Activated T-cell treated with anti-CD3 and anti-CD28 coated beads, Interleukin-2, amount 50 U/mL, for 24 hours (primary cell): ENCODE results near the gene SRCIN1.

Experiments
- DNase-seq: peaks from one replicate; pipeline ENCODE4 v3.0.0-alpha.2; 2020
- H3K27ac Mint-ChIP-seq: 2 replicates; pipeline ENCODE4 v1.8.0; 2020; ENCODE audit warnings: mild to moderate bottlenecking, mixed read lengths
- H3K27me3 Mint-ChIP-seq: 2 replicates; pipeline ENCODE4 v1.8.0; 2020; ENCODE audit warnings: mixed read lengths
- H3K36me3 Mint-ChIP-seq: 2 replicates; pipeline ENCODE4 v1.8.0; 2020; ENCODE audit warnings: low read depth, mixed read lengths
- H3K4me1 Mint-ChIP-seq: 2 replicates; pipeline ENCODE4 v1.8.0; 2020; ENCODE audit warnings: low read depth, mixed read lengths
- H3K4me3 Mint-ChIP-seq: 2 replicates; pipeline ENCODE4 v1.8.0; 2020; ENCODE audit warnings: mild to moderate bottlenecking, moderate library complexity, mixed read lengths
- H3K9me3 Mint-ChIP-seq: 2 replicates; pipeline ENCODE4 v1.8.0; 2020; ENCODE audit warnings: mixed read lengths

The SRCIN1 gene

DNA sequence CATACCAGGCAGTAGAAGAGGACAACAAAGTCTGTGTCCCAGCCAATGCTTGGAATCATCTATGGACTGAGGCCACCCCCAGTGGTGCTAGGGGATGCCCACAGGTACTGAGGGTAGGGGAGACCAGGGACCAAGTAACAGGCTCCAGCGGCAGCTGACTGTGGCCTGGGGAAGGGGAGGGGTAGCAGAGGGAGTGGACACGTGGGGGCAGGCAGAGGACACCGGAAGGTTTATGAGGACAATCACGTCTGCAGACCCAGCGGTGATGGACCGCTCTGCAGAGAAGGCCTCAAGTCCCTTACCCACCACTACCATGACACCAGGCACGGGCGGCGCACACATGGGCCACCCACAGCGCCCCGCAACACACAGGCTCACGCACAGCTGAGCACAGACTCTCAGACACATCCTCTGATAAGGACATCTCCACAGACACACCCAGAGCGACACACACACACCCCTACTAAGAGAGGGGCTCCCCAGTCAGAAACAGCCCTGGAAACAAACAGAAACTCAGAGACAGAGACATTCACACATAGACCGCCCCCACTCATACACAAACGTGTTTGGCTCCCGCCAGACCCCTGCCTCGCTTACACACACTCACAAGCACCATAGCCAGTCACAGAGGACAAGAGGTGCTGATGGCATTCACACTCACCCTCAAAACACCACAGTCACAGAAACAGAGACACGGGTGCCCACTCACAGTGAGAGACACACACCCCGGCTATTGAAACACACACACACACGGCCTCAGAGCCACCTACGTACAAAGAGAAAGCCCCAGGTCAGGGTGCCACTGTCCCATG lies 35.8 kb downstream of the SRCIN1 start:
- Mint-ChIP-seq H3K9me3 (no peaks in the 10 kb centered on the region), H3K27ac (no peak overlapping the region), H3K4me3 (no peak overlapping the region), H3K4me1 (peaks cover 7% of the 10 kb centered on the region), H3K27me3 (peaks cover 89% of the 10 kb centered on the region), H3K36me3 (no peaks in the 10 kb centered on the region)
- no peak for DNase-seq

DNA sequence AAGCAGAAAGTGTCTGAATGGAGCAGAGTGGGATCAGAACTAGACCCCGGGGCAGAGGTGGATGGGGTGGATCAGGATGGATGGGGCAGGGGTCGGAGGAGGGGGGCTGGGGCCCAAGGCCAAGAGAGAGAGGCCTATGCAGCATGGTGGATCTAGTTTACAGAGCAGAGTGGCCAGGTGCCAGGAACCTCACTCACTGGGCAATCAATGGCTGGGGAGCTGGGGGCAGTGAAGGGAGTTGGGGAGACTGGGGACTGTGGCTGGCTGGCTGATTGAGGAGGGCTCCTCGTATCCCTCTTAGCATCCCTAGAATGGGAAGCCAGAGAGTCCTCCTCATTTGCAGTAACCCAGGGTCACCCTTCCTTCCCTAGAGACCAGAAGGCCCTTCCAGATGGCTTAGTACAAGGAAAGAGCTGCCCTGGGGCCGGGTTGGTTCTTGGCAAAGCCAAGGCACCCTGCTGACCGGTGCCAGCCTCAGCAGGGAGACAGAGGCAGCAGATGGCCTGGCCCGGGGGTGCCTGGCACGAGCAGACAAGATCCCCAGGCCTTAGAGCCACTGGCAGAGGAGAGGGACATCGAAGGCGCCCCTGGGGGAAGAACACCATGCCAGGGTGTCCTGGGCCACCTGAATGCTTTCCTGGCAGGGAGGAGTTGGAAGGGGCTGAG lies 36.8 kb downstream of the SRCIN1 start:
- H3K27me3 Mint-ChIP-seq = peaks cover 89% of the 10 kb centered on the region

DNA sequence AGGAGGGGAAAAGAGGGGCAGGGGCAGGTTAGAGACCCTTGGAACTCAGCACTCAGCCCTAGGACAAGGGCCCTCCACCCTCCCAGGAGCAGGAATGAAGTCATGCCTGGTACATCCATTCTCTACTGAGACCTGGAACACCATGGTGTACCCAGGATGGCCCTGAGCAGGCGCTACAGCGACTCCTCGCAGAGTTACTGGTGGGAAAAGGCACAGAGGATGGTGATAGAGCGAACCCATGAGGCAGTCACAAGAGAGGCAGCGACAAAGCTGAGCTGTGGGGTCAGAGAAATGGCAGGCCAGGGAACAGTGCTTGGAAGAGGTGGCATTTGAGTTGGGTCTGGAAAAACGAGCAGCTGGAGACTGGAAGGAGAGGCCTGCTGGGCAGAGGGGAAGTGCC lies 37.5 kb downstream of the SRCIN1 start:
- Mint-ChIP-seq H3K27me3 (peaks cover 89% of the 10 kb centered on the region), H3K9me3 (no peaks in the 10 kb centered on the region), H3K4me1 (peaks cover 15% of the 10 kb centered on the region), H3K36me3 (no peaks in the 10 kb centered on the region), H3K4me3 (no peak overlapping the region), H3K27ac (no peak overlapping the region)
- no peak for DNase-seq

More for the DNA sequence above, 36.8 kb downstream of the SRCIN1 start:
- Mint-ChIP-seq H3K27ac (no peak overlapping the region), H3K4me3 (no peak overlapping the region), H3K4me1 (peaks cover 11% of the 10 kb centered on the region), H3K9me3 (no peaks in the 10 kb centered on the region), H3K36me3 (no peaks in the 10 kb centered on the region)
- DNase-seq = no peak

DNA sequence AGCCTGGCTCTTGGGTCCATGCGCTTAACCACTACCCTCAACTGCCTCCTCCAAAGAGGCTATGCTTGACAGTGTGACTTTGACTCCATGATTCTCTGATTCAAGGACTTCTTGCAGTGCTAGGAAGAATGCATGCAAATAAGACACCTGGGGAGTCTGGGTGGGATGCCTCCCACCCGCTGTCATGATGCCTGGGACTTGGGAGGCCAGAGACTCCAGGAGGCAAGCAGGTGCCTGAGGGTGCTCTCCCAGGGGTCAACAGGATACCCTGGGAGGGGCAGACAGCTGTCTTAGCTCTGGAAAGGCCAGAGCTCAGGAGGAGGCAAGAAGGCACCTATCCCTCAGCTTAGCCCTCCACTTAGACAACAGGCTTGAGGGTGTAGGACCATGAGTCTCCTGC lies 38.4 kb downstream of the SRCIN1 start:
- Mint-ChIP-seq H3K9me3 (no peaks in the 10 kb centered on the region), H3K36me3 (no peaks in the 10 kb centered on the region), H3K4me1 (peaks cover 18% of the 10 kb centered on the region), H3K4me3 (no peak overlapping the region), H3K27me3 (peaks cover 95% of the 10 kb centered on the region), H3K27ac (no peak overlapping the region)
- DNase-seq = no peak

DNA sequence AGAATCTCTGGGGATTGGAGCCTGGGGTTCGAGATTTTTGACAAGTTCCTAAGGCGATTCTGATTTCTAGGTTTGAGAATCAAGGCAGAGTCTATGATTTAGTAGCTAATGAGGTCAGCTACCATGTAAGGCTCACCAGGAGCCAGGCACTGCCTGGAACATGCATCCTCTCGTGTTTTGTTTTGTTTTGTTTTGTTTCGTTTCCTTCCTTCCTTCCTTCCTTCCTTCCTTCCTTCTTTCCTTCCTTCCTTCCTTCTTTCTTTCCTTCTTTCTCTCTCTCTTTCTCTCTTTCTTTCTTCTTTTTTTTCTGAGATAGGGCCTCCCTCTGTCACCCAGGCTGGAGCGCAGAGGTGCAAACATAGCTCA lies 39.1 kb downstream of the SRCIN1 start:
- no peaks in the 10 kb centered on the region for H3K36me3 Mint-ChIP-seq
- H3K4me1 Mint-ChIP-seq = peaks cover 17% of the 10 kb centered on the region
- no peak overlapping the region for H3K4me3 Mint-ChIP-seq
- no peaks in the 10 kb centered on the region for H3K9me3 Mint-ChIP-seq
- peaks cover 93% of the 10 kb centered on the region for H3K27me3 Mint-ChIP-seq
- DNase-seq = no peak
- H3K27ac Mint-ChIP-seq = no peak overlapping the region

DNA sequence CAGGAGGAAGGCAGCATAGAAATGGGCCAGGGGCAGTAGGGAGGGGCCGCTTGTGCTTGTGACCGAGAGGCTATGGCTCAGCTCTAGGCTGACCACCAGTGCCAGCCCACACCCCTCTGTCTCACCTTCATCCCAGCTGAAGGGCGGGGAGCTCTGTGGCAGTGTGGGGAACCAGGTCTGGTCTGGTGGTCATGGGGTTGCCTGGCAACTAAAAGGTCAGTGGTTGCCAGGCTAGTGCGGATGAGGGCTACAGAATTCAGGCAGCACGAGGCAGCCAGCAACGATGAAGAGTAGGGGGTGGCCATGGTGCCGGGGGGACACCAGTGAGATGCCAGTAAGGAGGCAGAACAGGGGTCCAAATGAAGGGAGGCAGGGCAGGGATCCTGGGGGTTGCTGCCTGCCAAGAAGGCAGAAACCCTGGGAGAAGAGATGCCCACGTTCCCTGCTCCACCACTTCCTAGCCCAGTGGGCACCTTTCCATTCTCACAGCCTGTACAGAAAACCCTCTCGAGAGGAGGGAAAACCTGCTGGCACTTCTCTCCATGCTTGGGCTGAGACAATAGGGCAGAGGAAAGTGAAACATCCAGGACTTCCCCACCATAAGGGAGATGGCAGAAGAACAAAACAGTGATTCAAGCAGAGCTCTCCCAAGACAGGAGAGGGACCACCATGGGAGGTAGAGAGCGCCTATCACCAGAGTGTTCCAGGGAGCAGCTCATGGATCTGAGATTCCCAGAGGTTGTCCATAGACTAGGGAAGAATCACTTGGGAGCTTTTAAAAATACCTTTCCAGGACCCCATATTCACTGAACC lies 39.7 kb downstream of the SRCIN1 start:
- H3K4me3 Mint-ChIP-seq = no peak overlapping the region
- H3K27ac Mint-ChIP-seq = no peak overlapping the region
- peaks cover 91% of the 10 kb centered on the region for H3K27me3 Mint-ChIP-seq

DNA sequence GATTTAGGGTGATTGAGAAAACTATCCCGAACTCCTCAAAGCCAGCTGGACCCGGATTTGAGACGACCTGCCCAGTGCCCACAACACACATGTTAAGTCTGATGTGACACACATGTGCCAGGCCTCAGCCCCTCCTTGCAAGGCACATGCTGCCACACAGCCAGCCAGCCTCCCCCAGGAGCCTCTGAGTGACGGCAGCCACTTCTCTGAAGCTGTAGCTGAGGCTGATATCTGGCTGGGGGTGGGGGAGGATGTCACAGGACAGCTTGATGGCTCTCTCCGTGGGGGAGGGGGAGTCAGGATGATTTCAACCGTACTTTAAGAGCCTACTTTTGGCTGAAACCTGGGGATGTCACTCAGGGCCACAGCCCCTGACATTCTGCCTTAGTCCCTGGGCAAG lies 40.9 kb downstream of the SRCIN1 start:
- H3K27ac Mint-ChIP-seq = no peak overlapping the region
- H3K27me3 Mint-ChIP-seq = peaks cover 91% of the 10 kb centered on the region
- H3K9me3 Mint-ChIP-seq = no peaks in the 10 kb centered on the region
- H3K4me3 Mint-ChIP-seq = no peak overlapping the region
- H3K4me1 Mint-ChIP-seq = peaks cover 24% of the 10 kb centered on the region
- no peaks in the 10 kb centered on the region for H3K36me3 Mint-ChIP-seq
- DNase-seq = no peak

More for the DNA sequence above, 39.7 kb downstream of the SRCIN1 start:
- Mint-ChIP-seq H3K9me3 (no peaks in the 10 kb centered on the region), H3K36me3 (no peaks in the 10 kb centered on the region), H3K4me1 (peaks cover 17% of the 10 kb centered on the region)
- no peak for DNase-seq

DNA sequence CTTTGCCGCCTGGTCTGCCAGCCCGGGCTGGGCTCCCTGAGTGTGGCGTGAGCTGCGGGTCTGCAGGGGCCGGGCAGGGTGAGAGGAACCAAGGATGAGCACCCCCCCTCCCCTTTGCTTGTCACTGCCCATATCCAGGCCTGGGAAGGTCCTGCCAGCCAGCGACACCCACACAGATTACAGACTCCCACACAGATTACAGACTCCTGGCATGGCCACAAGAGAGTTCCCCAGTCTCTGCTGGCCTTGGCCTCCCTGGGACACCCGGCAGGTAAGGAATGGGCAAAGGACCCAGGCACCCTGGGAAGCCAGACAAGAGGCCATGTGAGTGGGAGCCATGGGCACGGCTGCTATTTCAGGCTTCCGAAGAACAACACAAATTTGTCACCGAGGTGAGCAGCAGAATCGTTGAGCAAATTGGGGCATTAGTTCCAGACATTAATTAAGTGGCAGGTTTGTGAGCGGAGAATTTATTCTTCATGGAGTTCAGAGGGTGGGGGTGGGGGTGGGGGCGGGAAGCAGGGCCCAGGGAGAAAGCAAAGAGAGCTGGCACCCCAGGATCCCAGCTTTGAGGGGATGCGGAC lies 41.4 kb downstream of the SRCIN1 start:
- Mint-ChIP-seq H3K4me3 (no peak overlapping the region), H3K27ac (no peak overlapping the region), H3K36me3 (no peaks in the 10 kb centered on the region), H3K9me3 (no peaks in the 10 kb centered on the region), H3K4me1 (peaks cover 28% of the 10 kb centered on the region), H3K27me3 (peaks cover 89% of the 10 kb centered on the region)
- DNase-seq = no peak

DNA sequence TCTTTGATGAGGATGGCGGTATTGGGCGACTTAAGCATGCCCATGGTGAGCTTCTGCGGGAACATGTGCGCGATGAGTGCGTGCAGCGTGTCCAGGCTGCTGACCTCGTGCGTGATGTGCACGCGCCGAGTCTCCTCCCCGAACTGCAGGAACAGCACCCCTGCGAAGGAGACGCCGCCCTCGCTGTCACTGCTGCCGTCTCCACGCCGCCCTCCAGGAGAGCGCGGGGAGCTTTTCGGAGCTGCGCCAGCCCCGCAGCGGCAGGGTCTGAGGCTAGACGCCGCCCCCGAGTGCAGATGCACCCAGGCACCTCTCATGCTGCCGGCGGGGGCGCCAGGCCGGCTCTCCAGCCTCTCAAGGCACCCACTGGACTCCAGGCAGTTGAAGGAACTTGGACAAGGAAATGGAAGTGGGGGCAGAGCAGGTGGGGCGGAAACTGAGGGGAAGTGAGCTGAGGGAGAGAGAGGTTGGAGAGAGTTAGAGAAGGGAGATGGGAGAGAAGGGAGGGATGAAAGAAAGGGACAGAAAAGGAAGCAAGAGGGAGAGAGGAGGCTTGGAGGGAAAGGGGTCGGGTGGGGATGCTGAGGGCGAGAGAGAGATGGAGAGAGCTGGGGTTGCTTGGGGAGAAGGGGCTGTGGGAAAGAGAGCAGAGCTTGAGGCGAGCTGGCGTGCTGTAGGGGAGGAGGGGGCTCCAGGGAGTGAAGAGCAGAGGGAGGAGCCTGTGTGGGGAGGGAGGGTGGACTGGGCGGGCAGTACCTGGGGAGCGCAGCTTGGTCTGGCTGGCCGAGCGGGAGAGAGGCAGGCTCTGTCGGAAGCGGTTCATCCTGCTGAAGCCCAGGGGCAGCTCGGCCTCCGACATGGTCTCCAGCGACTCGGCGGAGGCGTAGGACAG lies 42.1 kb downstream of the SRCIN1 start:
- no peak for DNase-seq
- H3K4me3 Mint-ChIP-seq = no peak overlapping the region

DNA sequence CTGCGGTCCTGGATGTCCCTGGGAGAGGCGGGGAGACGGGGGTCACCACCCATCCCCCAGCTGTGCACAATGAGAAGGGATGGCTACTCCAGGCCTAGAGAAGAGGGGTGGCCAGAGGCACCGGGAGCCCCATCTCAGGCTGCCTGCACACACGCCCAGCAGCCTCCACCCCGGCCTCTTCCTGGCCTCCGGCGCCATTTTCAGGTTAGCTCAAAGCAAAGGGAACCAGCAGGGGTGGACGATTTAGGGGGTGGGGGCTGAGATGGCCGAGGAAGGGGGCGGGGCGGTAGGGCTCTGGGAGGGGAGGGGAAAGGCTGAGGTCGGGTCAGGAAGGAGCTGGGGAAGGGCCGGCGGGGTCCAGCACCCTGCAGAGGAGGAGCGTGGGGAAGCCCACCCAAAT lies 42.8 kb downstream of the SRCIN1 start:
- H3K36me3 Mint-ChIP-seq = no peaks in the 10 kb centered on the region
- no peak overlapping the region for H3K4me3 Mint-ChIP-seq
- no peak overlapping the region for H3K27ac Mint-ChIP-seq
- DNase-seq = no peak
- peaks cover 84% of the 10 kb centered on the region for H3K27me3 Mint-ChIP-seq
- no peaks in the 10 kb centered on the region for H3K9me3 Mint-ChIP-seq
- peaks cover 39% of the 10 kb centered on the region for H3K4me1 Mint-ChIP-seq

More for the DNA sequence above, 42.1 kb downstream of the SRCIN1 start:
- Mint-ChIP-seq H3K36me3 (no peaks in the 10 kb centered on the region), H3K9me3 (no peaks in the 10 kb centered on the region), H3K4me1 (peaks cover 35% of the 10 kb centered on the region), H3K27me3 (peaks cover 89% of the 10 kb centered on the region), H3K27ac (no peak overlapping the region)

DNA sequence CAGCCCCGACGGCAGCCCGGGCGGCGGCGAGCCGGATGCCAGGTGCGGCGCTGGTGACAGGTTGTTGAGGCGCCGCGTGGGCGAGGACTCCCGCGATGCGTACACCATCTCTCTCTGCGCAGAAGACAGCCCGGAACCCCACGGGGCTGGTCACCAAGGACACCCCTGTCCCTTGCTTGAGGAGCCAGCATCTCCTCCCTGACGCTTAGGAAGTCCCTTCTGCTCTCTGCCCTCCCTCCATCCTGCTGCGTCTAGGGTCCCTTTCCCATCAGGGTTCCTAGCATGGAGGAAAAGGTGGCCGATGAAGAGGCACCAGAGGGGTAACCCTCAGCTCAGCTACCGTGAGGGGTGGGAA lies 43.6 kb downstream of the SRCIN1 start:
- H3K9me3 Mint-ChIP-seq = no peaks in the 10 kb centered on the region
- H3K27me3 Mint-ChIP-seq = peaks cover 77% of the 10 kb centered on the region
- no peaks in the 10 kb centered on the region for H3K36me3 Mint-ChIP-seq
- peaks cover 43% of the 10 kb centered on the region for H3K4me1 Mint-ChIP-seq
- H3K27ac Mint-ChIP-seq = no peak overlapping the region
- H3K4me3 Mint-ChIP-seq = no peak overlapping the region
- DNase-seq = no peak

DNA sequence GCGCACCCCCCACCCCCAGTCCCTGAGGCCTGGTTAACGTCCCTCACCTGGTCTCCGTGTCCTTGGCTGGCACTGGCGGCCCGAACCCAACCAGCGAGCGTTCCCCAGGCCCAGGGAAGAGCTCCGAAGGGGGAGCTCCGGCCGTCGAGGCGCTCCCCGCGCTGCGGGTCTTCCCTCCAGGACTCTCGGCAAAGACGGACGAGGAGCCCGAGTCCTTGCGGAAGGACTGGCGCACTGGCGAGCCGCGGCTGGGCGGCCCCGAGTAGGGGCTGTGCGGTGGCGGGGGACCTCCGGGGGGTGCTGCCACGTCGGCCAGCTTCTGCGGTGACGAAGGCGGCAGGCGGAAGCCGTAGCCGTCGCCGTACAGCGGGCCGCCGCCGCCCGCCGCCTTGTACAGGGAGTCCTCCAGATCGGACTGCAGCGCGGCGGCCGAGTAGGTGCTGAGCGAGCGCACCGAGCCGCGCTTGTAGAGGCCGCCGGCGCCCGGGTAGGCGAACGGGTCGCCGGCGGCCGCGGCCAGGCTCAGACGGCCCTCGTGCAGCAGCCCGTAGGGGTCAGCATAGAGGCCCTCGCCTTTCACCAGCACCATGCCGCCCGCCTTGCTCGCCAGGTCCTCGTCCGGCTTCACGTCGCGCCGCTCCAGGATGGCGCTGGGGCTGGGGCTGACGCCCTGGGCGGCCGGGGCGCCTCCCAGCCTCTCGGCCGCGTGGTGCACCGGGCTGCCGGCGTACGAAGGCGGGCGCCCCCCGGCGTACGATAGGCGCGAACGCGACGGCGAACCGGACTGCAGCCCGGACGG lies 44.1 kb downstream of the SRCIN1 start:
- Mint-ChIP-seq H3K27me3 (peaks cover 71% of the 10 kb centered on the region), H3K27ac (no peak overlapping the region), H3K9me3 (no peaks in the 10 kb centered on the region), H3K36me3 (no peaks in the 10 kb centered on the region), H3K4me3 (no peak overlapping the region), H3K4me1 (peaks cover 43% of the 10 kb centered on the region)
- DNase-seq = no peak
